Fibroblast of skin of left quadriceps (primary cell): ENCODE data around the gene KIF25.

Experiments used
- DNase-seq, 2 experiments: peaks; one replicate each; pipeline ENCODE4 v3.0.0-alpha.2; 2013; ENCODE audit warnings: low read depth in 2 of 2

Gene KIF25

DNA sequence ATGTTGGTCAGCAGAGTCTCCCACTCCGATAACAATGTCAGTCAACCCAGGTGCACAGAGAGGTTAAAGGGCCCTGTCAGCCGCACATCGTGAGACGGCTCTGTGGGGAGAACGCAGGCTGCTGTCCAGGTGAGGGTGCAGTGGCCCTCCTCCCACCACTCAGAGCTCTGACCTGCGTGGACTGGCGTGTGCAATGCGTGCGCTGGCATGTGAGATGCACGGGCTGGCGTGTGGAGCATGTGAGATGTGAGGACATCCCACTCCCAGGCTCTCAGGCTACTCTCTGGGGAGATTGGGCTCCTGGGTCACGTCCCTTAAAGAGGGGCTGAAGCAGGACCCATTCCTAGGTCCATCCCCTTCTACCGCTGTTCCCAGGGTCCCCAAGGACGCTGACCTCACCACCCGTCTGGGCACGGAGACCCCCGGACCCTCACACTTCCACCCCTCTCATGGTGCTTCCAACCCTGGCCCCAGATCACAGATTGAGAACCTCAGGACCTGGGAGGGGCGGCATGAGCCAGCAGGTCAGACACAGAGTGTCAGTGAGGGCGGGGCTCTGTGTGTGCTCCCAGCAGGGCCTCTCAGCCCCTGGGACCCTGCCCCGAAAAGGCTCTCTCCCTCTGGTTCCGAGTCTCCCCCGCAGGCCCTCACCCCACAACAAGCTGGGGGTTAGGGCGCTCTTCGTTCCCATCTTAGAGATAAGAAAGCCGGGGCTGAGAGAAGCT lies 90.1 kb downstream of the KIF25 start:
- DNase-seq, result no peak

GRCh38 chr6:168088161-168089053 lies 90.9 kb downstream of the KIF25 start:
- peak in 1 of 2 experiments; percentile 15 for DNase-seq

GRCh38 chr6:168089186-168090063 lies 92.0 kb downstream of the KIF25 start:
- no peak for DNase-seq

GRCh38 chr6:168090064-168090690 lies 92.7 kb downstream of the KIF25 start:
- no peak for DNase-seq

DNA sequence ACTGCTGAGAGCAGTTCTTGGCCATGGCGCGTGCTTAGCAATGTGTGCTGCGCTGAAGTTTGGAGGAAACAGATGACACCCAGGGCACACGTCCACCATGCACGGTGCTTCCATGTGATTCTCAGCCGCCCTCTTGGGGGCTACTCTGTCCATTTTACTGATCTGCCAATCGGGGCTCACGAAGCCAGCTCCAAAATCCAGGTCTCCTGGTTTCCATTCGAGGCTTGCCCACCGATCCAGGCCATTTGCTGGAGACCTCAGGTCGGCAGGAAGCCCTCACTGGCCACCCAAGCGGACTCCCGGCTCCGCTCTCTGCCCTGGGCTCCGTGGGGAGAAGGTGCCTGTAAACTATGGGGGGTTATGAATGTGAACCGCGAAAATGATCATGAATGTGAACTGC lies 93.2 kb downstream of the KIF25 start:
- DNase-seq, result no peak

GRCh38 chr6:168091381-168092264 lies 94.2 kb downstream of the KIF25 start:
- no peak for DNase-seq

GRCh38 chr6:168092541-168092940 lies 95.1 kb downstream of the KIF25 start:
- no peak for DNase-seq

- DNase-seq, result no peak
Measured at GRCh38 chr6:168093071-168093505, 95.6 kb downstream of the KIF25 start.

DNA sequence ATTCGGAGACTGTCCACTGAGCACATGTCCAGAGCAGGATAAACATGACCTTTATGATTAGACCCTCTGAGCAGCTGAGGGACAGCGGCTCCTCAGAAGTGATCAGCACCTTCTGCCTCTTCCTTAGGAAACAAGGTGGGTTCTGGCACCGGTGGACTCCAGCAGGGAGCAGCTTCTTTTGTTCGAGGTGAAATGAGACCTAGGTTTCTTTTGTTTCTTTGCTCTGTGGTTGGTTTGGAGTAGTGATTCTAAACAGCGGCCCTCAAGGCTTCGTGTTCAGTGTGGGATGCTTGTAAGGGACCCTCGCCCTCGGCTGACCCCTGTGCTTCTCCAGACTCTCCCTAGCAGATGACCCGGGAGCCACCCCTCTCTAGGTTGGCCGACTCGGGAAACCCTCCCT lies 96.2 kb downstream of the KIF25 start:
- no peak for DNase-seq
